ENCODE measurements around the gene EHMT1.

EHMT1 gene

DNA sequence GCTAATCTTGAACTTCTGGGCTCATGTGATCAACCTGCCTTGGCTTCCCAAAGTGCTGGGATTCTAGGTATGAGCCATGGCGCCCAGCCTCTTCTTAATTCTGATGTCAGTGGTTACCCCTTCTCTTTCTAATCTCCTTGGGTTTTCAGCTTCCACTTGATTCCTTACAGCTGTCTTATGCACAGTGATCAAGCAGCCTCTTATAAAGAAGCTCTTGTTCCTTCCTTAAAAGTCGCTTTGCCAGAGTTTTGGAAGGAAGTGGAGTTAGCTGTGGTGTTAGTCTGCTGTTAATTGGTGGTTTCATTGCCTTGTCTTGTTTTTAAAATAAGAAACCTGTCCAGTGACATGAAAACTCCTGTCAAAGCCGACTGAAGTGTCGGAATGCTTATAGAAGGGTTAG lies 130.7 kb downstream of the EHMT1 start:
- Histone ChIP-seq H3K9me3 (ENCODE audit: control insufficient read depth, low read length) (no peaks in the 10 kb centered on the region), H2AFZ (no peak overlapping the region), H3K36me3 (ENCODE audit: control insufficient read depth, insufficient read depth, low read length) (no peaks in the 10 kb centered on the region), H3K79me2 (no peaks in the 10 kb centered on the region), H3K4me3 (ENCODE audit: low read depth, low read length) (no peak overlapping the region), H3K9ac (no peak overlapping the region), H3K4me2 (ENCODE audit: low read length) (no peak overlapping the region), H3K27me3 (ENCODE audit: control insufficient read depth, insufficient read depth, low read length) (no peaks in the 10 kb centered on the region), H3K27ac (no peak overlapping the region), H3K4me1 (no peaks in the 10 kb centered on the region)
- TF ChIP-seq, protein P1, sequence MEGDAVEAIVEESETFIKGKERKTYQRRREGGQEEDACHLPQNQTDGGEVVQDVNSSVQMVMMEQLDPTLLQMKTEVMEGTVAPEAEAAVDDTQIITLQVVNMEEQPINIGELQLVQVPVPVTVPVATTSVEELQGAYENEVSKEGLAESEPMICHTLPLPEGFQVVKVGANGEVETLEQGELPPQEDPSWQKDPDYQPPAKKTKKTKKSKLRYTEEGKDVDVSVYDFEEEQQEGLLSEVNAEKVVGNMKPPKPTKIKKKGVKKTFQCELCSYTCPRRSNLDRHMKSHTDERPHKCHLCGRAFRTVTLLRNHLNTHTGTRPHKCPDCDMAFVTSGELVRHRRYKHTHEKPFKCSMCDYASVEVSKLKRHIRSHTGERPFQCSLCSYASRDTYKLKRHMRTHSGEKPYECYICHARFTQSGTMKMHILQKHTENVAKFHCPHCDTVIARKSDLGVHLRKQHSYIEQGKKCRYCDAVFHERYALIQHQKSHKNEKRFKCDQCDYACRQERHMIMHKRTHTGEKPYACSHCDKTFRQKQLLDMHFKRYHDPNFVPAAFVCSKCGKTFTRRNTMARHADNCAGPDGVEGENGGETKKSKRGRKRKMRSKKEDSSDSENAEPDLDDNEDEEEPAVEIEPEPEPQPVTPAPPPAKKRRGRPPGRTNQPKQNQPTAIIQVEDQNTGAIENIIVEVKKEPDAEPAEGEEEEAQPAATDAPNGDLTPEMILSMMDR (IDR thresholded peaks at IDR 0.05) = no peak

DNA sequence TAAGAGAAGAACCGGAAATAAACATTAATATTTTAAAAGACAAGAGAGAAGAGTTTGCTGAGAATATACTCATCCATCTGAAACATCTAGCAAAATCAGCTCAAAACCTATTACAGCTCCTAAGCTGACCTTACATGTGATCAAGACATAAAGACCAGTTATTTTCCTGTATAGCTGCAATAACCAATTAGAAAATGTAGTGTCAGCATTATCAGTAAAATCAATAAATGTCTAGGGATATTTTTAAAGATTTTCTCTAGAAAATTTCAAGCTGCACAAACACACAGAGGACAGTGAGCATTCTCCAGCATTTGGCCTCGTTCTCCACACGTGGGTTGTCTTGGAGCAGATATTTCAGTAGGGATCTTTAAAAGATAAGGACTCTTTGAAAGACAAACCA lies 131.2 kb downstream of the EHMT1 start:
- H3K79me2 ChIP-seq = no peaks in the 10 kb centered on the region
- H3K27ac ChIP-seq = no peak overlapping the region
- H3K36me3 ChIP-seq (ENCODE audit: control insufficient read depth, insufficient read depth, low read length) = no peaks in the 10 kb centered on the region
- no peaks in the 10 kb centered on the region for H3K27me3 ChIP-seq (ENCODE audit: control insufficient read depth, insufficient read depth, low read length)
- H3K4me3 ChIP-seq (ENCODE audit: low read depth, low read length) = no peak overlapping the region
- H2AFZ ChIP-seq = no peak overlapping the region
- no peak overlapping the region for H3K4me2 ChIP-seq (ENCODE audit: low read length)
- H3K9ac ChIP-seq = no peak overlapping the region
- TF ChIP-seq, protein P1 (IDR thresholded peaks at IDR 0.05) = no peak
- H3K4me1 ChIP-seq = no peaks in the 10 kb centered on the region
- H3K9me3 ChIP-seq (ENCODE audit: control insufficient read depth, low read length) = no peaks in the 10 kb centered on the region

DNA sequence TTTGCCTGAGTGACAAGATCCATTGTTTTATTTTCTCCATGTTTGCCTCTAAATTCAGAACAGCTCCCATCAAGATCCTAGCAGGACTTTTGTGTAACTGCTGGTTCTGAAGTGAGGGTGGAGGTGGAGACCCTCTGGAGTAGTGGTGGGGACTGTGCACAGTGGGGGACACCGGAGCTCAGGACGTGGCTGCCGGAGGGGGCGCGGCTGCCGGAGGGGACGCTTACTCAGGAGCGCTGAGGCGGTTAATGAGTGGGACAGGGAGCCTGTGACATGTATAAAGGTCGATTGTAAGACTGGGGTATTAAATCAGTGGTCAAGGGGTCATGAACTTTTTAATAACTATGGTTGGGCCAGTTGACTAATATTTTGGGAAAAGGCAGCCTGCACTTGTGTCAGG lies 131.8 kb downstream of the EHMT1 start:
- no peak overlapping the region for H2AFZ ChIP-seq
- no peaks in the 10 kb centered on the region for H3K4me1 ChIP-seq
- no peak overlapping the region for H3K9ac ChIP-seq
- no peaks in the 10 kb centered on the region for H3K9me3 ChIP-seq (ENCODE audit: control insufficient read depth, low read length)
- no peaks in the 10 kb centered on the region for H3K27me3 ChIP-seq (ENCODE audit: control insufficient read depth, insufficient read depth, low read length)
- TF ChIP-seq, protein P1 (IDR thresholded peaks at IDR 0.05) = no peak
- H3K27ac ChIP-seq = no peak overlapping the region
- no peaks in the 10 kb centered on the region for H3K36me3 ChIP-seq (ENCODE audit: control insufficient read depth, insufficient read depth, low read length)
- H3K4me3 ChIP-seq (ENCODE audit: low read depth, low read length) = no peak overlapping the region
- no peaks in the 10 kb centered on the region for H3K79me2 ChIP-seq
- no peak overlapping the region for H3K4me2 ChIP-seq (ENCODE audit: low read length)

DNA sequence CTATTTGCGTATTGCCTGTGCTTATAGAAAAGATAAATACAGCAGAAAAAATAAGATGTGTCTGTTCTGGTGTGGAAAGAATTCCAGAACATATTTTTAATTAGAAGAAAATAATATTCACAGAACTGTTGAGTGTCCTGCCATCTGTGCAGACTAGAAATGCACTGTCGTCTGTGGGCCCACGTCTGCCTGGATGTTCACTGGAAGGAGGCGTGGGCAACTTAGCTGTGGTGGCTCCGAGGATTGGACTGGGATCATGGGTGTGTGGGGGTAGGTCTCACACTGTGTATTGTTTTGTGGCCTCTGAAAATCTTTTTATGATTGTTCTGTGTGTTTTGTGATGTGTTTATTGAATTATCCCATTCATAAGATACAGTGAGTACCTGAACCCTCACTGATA lies 132.8 kb downstream of the EHMT1 start:
- H2AFZ ChIP-seq = no peak overlapping the region
- H3K4me2 ChIP-seq (ENCODE audit: low read length) = no peak overlapping the region
- no peak overlapping the region for H3K9ac ChIP-seq
- H3K9me3 ChIP-seq (ENCODE audit: control insufficient read depth, low read length) = no peaks in the 10 kb centered on the region
- no peaks in the 10 kb centered on the region for H3K4me1 ChIP-seq
- no peaks in the 10 kb centered on the region for H3K79me2 ChIP-seq
- TF ChIP-seq, protein P1 (IDR thresholded peaks at IDR 0.05) = no peak
- H3K27ac ChIP-seq = no peak overlapping the region
- no peaks in the 10 kb centered on the region for H3K36me3 ChIP-seq (ENCODE audit: control insufficient read depth, insufficient read depth, low read length)
- no peak overlapping the region for H3K4me3 ChIP-seq (ENCODE audit: low read depth, low read length)
- H3K27me3 ChIP-seq (ENCODE audit: control insufficient read depth, insufficient read depth, low read length) = no peaks in the 10 kb centered on the region

DNA sequence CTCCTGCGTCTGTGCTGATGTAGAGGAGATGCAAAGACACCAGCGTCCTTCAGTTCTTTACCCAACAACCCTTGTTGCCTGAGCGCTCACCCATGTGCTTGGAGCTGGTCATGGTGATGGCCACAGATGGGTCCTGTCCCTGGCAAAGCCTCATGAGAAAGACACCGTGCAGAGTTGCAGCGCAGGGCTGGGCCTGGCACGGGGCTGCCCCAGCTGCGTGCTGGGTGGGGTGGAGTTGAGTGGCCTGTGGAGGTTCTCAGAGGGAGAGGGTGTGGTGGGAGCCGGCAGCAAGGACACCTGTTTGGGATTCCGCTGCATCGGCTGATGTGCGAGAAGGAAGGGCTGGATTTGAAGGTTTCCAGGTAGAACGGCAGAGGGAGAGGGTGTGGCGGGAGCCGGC lies 133.6 kb downstream of the EHMT1 start:
- TF ChIP-seq, protein P1 (IDR thresholded peaks at IDR 0.05) = no peak

More for the DNA sequence above, 133.6 kb downstream of the EHMT1 start:
- no peak overlapping the region for H3K9ac ChIP-seq
- H3K36me3 ChIP-seq (ENCODE audit: control insufficient read depth, insufficient read depth, low read length) = no peaks in the 10 kb centered on the region
- no peak overlapping the region for H3K4me2 ChIP-seq (ENCODE audit: low read length)
- no peak overlapping the region for H3K27ac ChIP-seq
- H3K9me3 ChIP-seq (ENCODE audit: control insufficient read depth, low read length) = no peaks in the 10 kb centered on the region
- no peak overlapping the region for H2AFZ ChIP-seq
- no peaks in the 10 kb centered on the region for H3K4me1 ChIP-seq
- no peaks in the 10 kb centered on the region for H3K79me2 ChIP-seq
- no peaks in the 10 kb centered on the region for H3K27me3 ChIP-seq (ENCODE audit: control insufficient read depth, insufficient read depth, low read length)
- no peak overlapping the region for H3K4me3 ChIP-seq (ENCODE audit: low read depth, low read length)
